HG03460 (cell line): Measurements from ENCODE around the gene TNFSF11.

Source experiments
- ATAC-seq: cut with Tn5 transposase; IDR thresholded peaks from one replicate; pipeline ENCODE4 v1.9.1; 2021; ENCODE audit not compliant: unreplicated experiment

Gene TNFSF11

DNA sequence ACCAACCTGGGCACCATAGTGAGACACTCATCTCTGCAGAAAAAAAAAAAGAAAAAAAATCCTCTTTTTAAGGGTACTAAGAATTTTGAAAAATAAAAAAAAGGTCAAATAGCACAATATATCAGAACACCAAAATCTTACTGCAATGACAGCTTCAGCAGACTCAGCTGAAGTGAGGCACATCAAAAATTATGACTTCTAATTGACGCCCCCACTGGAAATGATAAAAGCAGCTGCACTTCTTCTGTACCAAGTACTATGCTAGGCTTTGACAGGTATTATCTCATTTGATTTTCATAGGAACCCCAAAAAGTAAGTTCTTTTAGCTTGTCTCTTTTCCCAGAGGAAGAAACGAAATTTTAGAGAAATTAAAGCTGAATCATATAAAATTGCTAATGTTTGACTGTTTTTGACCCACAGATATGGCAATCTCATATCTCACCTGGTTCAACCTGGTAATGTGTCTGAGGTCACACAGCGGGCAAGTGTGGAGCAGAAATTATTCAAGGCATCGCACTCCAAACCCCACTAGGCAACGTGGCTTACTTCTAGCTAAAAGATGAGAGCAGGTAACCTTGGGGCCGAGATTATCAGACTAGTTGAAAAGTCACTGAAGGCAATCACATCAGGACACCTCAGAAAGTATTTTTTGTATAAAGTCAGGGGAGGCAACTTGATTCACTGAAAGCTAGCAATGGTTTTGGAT lies 78.1 kb downstream of the TNFSF11 start:
- no peak for ATAC-seq

DNA sequence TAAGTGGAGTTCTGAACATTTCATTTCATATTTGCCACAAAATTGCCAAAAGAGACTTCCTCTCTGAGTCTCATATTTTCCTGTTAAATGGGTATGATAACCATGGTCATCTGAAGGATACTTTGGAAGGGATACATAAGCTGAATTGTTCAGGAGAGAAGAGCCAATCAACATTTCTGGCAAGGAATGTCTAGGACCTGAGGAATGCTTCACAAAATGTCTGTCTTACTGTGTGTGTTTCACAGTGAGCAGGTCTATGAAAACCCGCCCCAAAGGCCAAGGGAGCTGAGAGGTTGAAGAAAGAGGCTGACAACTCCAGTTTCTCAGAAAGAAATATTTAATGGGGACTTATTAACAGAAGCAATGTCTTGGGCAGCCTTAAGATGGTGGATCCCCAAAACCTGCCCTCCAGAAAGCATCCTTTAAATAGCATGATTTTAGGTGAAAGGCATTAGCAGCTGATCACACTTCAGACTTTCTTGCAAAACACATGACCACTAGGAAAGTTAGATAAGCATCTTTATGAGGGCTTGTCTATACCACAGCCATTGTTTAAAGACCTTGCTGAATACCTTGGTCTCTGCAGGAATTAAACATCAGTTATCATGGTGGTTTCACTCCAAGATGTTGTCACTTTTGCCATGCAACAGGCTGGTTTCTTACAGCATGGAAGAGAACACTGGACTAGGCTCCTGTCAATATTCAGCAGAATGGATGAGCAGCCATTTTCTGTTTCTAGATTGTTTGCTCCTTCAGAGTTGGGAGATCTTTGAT lies 78.9 kb downstream of the TNFSF11 start:
- no peak for ATAC-seq

DNA sequence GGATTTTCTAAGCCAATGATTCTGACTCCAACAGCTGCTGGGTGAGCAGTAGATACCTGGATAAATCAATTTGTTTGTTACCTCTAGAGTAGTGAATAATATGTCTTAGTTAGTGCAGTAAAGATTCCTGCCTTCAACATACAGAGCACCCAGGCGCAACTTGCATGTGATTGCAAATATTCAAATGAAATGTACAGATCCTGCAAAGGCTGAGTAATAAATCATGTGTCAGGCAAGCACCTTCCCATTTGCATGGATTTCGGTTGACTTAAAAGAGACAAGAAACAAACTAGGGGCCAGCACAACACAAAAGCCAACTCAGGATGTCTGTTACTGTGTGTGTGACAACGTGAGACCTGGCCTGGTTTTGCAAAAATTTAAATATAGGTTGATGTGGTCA lies 79.7 kb downstream of the TNFSF11 start:
- ATAC-seq, result no peak

DNA sequence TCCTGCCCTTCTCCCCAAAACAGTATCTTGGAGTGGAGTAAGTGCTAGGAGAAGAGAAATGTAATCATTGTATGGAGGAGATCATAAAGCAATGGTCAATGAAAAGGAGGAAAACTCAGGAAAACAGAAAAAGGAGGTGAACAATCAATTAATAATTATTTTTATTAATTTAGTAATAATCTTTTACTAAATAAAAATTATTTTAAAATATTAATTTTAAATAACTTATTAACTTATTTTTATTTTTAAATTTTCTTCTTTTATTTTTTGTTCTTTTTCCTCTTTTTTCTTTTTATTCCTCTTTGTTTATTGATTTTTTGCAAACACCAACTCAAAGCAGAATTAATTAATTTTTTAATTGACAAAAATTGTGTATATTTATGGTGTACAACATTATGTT lies 80.3 kb downstream of the TNFSF11 start:
- no peak for ATAC-seq

DNA sequence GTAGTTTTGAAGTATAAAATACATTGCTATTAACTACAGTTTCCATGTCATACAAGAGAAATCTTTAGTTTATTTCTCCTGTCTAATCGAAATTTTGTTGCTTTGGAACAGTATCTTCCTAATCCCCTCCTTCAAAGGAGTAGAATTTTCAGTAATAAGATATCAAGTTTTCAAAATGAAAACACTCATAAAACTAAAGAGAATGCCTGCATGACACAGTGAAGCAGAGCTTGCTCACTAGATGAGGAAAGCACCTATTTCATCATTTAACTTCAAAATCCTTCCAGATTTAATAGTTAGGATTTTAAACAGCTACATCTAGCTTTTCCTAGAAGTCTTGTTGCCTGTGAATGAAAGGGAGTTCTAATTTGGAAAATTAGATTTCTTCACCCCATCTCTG lies 80.8 kb downstream of the TNFSF11 start:
- ATAC-seq, result no peak

DNA sequence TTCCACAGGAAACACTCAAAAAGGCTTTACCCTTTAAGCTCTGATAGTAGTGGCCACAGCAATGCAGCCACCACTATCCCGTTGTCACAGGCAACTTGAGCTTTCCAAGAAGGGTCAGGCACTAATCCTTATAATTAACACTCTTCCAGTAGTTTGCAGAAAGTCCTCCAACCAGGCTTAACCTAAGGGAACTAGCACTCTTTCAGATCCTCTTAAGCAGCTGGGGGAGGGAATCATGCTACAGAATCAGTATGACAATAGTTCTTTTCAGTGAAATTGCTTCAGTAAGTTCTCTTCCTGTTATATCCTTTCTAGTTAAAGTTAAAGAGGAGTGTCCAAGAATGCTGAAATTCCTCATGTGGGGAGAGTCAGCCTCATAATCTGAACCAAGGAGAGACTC lies 82.2 kb downstream of the TNFSF11 start:
- no peak for ATAC-seq

DNA sequence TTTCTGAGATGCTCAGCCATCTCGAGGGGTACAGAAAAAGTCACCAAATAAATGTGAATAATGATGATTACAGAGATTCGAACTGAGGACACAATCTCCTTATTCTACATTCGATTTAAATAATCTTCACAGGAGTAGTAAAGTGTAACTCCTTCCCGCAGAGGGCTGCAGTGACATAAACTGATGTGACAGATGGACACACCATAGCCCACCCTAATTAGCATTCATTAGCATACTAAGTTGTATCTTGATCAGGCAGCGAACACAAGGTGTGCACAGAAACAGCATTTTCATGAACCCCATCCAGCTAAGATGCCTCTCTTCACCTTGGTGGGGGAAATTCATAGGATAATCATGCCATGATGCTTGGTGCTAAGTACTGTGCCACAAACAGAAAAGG lies 83.0 kb downstream of the TNFSF11 start:
- no peak for ATAC-seq
